ENCODE results near the gene TMEM184A. TPM values are rescaled to one million over a fixed set of nuclear protein-coding genes. Genes with fewer than 3 reads are reported as not detected.

Gene TMEM184A
- total RNA-seq, 1 donor from 2014 or later: 5.0 TPM

DNA sequence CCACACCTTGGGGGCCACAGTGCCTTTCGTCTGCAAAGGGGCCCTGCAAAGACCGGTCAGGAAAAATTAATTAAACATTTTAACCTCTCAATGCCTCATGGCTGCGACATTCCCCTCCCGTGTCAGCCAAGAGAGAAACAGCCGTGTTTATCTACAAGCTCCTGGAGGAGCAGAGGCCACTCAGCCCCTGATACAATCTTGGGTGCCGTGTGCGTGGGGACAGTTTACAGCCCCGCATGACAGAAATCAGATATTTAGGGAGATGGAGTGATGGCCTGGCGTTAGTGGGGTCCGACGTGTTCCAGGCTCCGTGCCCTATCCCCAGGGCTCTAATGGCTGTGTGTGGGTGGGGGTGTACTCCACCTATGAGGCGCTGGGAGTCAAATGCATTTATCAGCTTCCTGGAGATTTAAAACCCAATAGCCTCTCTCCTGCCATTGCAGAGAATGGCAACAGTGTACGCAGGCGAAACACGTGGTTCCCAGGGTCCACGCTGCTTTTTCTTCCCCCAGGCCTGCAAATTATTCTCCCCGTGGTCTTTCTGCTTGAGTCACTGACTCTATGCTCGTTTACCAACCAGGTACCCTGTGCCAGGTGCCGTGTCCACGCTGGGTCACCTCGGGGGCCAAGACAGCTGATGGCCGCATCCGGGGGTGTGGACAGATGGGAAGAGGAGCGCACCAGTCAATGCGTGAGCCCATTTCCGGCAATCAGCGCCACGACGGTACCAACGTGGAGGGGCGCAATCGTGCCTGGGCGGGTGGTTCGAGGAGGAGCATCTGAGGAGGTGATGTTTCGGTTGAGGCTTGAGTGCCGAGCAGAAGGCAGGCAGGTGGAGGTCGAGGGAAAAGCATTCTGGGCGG, 40.4 kb upstream of the TMEM184A start:
- Mint-ChIP-seq H3K4me1 (peaks cover 2% of the 10 kb centered on the region), H3K36me3 (no peaks in the 10 kb centered on the region), H3K9me3 (no peaks in the 10 kb centered on the region), H3K27ac (no peak overlapping the region), H3K4me3 (no peak overlapping the region), H3K27me3 (ENCODE audit: low read depth) (peaks cover 29% of the 10 kb centered on the region)
- no peak for DNase-seq (ENCODE audit: low spot score in 2 of 2, unreplicated experiment in 2 of 2)
- TF ChIP-seq CTCF (IDR thresholded peaks at IDR 0.05; ENCODE audit: unreplicated experiment): no peak

DNA sequence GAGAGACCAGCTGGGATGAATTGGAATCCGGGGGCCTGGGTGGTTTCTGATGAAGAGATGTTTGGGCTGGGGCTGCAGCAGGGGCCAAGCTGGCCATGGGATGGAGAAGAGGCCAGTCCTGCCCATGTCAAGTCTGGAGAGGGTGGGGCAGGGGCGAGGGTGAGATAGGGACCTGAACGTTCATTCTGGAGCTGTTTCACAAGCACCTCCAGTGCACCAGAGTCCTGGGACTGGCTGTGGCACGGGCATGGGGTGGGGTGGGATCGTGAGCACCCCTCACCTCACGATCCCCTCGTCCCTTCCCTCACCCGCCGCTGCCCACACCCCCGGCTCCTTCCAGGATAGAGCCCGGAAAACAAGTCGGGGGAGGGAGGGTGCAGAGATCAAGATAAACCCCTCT, 39.6 kb upstream of the TMEM184A start:
- Mint-ChIP-seq H3K27ac (no peak overlapping the region), H3K36me3 (no peaks in the 10 kb centered on the region), H3K27me3 (ENCODE audit: low read depth) (peaks cover 31% of the 10 kb centered on the region), H3K9me3 (no peaks in the 10 kb centered on the region), H3K4me3 (no peak overlapping the region), H3K4me1 (peaks cover 2% of the 10 kb centered on the region)
- TF ChIP-seq CTCF (IDR thresholded peaks at IDR 0.05; ENCODE audit: unreplicated experiment): no peak
- no peak for DNase-seq (ENCODE audit: low spot score in 2 of 2, unreplicated experiment in 2 of 2)

GRCh38 chr7:1595027-1595426, 39.0 kb upstream of the TMEM184A start:
- no peak for TF ChIP-seq CTCF (IDR thresholded peaks at IDR 0.05; ENCODE audit: unreplicated experiment)
- Mint-ChIP-seq H3K9me3 (no peaks in the 10 kb centered on the region), H3K4me1 (peaks cover 2% of the 10 kb centered on the region), H3K27me3 (ENCODE audit: low read depth) (peaks cover 36% of the 10 kb centered on the region), H3K27ac (no peak overlapping the region), H3K36me3 (no peaks in the 10 kb centered on the region), H3K4me3 (no peak overlapping the region)
- DNase-seq (ENCODE audit: low spot score in 2 of 2, unreplicated experiment in 2 of 2): no peak

GRCh38 chr7:1593904-1594421, 38.0 kb upstream of the TMEM184A start:
- no peak overlapping the region for H3K27ac Mint-ChIP-seq
- H3K4me3 Mint-ChIP-seq: no peak overlapping the region
- H3K36me3 Mint-ChIP-seq: no peaks in the 10 kb centered on the region
- TF ChIP-seq CTCF (IDR thresholded peaks at IDR 0.05; ENCODE audit: unreplicated experiment): no peak
- H3K27me3 Mint-ChIP-seq (ENCODE audit: low read depth): peaks cover 37% of the 10 kb centered on the region
- peaks cover 4% of the 10 kb centered on the region for H3K9me3 Mint-ChIP-seq
- no peak for DNase-seq (ENCODE audit: low spot score in 2 of 2, unreplicated experiment in 2 of 2)
- peaks cover 2% of the 10 kb centered on the region for H3K4me1 Mint-ChIP-seq

- Mint-ChIP-seq H3K4me3 (no peak overlapping the region), H3K36me3 (no peaks in the 10 kb centered on the region), H3K27ac (no peak overlapping the region), H3K4me1 (peaks cover 2% of the 10 kb centered on the region), H3K9me3 (peaks cover 5% of the 10 kb centered on the region), H3K27me3 (ENCODE audit: low read depth) (peaks cover 37% of the 10 kb centered on the region)
- no peak for TF ChIP-seq CTCF (IDR thresholded peaks at IDR 0.05; ENCODE audit: unreplicated experiment)
- DNase-seq (ENCODE audit: low spot score in 2 of 2, unreplicated experiment in 2 of 2): no peak
These were observed 37.3 kb upstream of the TMEM184A start for GRCh38 chr7:1593091-1593866.
